Thyroid gland (tissue), 4 donors: ENCODE measurements around the gene RNF151. TPM values are rescaled to one million over a fixed set of nuclear protein-coding genes. Genes with fewer than 3 reads are reported as not detected.

Experiments
- DNase-seq, 2 donors: peaks; one replicate each; pipeline ENCODE4 v3.0.0-alpha.2; 2019
- H3K27ac ChIP-seq, 3 donors: fragments of 200-600 bp; sonication (generic); 1 replicate in 2 of 3; 2 replicates in 1 of 3; pipeline ENCODE4 v1.5.1; 2016 to 2019; ENCODE audit warnings: mild to moderate bottlenecking in 1 of 3, moderate library complexity in 1 of 3
- H3K27me3 ChIP-seq: fragments of 200-600 bp; sonication (generic); one replicate; pipeline ENCODE4 v1.5.1; 2019
- H3K36me3 ChIP-seq, 2 donors: fragments of 200-600 bp; sonication (generic); one replicate each; pipeline ENCODE4 v1.5.1; 2016 to 2019
- H3K4me1 ChIP-seq, 2 donors: fragments of 200-600 bp; sonication (generic); one replicate each; pipeline ENCODE4 v1.5.1; 2017 to 2019
- H3K4me3 ChIP-seq, 3 donors: fragments of 200-600 bp; sonication (generic); replicated peaks in 1 of 3; 1 replicate in 2 of 3; 2 replicates in 1 of 3; pipeline ENCODE4 v1.5.1; 2016; ENCODE audit warnings: mild to moderate bottlenecking in 1 of 3
- H3K9me3 ChIP-seq: fragments of 200-600 bp; sonication (generic); one replicate; pipeline ENCODE4 v1.5.1; 2017
- CTCF ChIP-seq, 6 experiments: fragments of 200-600 bp in 3 of 6; fragments of 450-650 bp in 3 of 6; sonication (generic) in 3 of 6; IDR thresholded peaks; one replicate each; pipeline ENCODE4 v1.5.1; 2016 to 2019; ENCODE audit warnings: antibody characterized with exemption in 6 of 6, mild to moderate bottlenecking in 2 of 6, inconsistent platforms in 1 of 6, moderate library complexity in 1 of 6
- POLR2A ChIP-seq, 2 donors: fragments of 450-650 bp; IDR thresholded peaks; one replicate each; pipeline ENCODE4 v1.6.1; 2017; ENCODE audit warnings: antibody characterized with exemption in 2 of 2, mild to moderate bottlenecking in 2 of 2, moderate library complexity in 1 of 2
- WGBS, 2 donors: methylation state at CpG; one replicate each; pipeline ENCODE4 v1.1.5; 2017; 5-methylcytosine and 5-hydroxymethylcytosine counted together
- intact Hi-C: fragments of 100-400 bp; cut with DNase I; formaldehyde crosslinking; loops from one replicate; pipeline ENCODE4 v1.15.1; 2023
- total RNA-seq, 4 donors: library from RNA; depleted of rRNA; stranded (reverse); fragments of >200 nt; gene quantifications; one replicate each; pipeline ENCODE4 v1.2.3, GENCODE V29; 2016

Gene RNF151
- total RNA-seq, 4 donors from 2014 or later: not detected

GRCh38 chr16:1932050-1933028 lies 34.3 kb upstream of the RNF151 start:
- WGBS, 2 donors: 70 to 72% methylated on average over 8 to 11 of the region's 19 CpGs
- no peaks in the 10 kb centered on the region for H3K27me3 ChIP-seq
- intact Hi-C loops: no loop called here
- H3K36me3 ChIP-seq: no peaks in the 10 kb centered on the region
- no peaks in the 10 kb centered on the region for H3K9me3 ChIP-seq
- peak; percentile 37 to 42 for DNase-seq
- TF ChIP-seq CTCF (IDR thresholded peaks at IDR 0.05) (peak in 2 of 6 experiments; percentile 21 to 28), POLR2A (IDR thresholded peaks at IDR 0.05) (no peak)
- no peak overlapping the region for H3K4me3 ChIP-seq
- peaks cover 0 to 9% of the 10 kb centered on the region in 2 donors for H3K4me1 ChIP-seq
- no peak overlapping the region for H3K27ac ChIP-seq

GRCh38 chr16:1933097-1933661 lies 33.5 kb upstream of the RNF151 start:
- peaks cover 0 to 9% of the 10 kb centered on the region in 2 donors for H3K4me1 ChIP-seq
- no peak for TF ChIP-seq POLR2A (IDR thresholded peaks at IDR 0.05)
- no peak for TF ChIP-seq CTCF (IDR thresholded peaks at IDR 0.05)
- no peaks in the 10 kb centered on the region for H3K9me3 ChIP-seq
- intact Hi-C loops: no loop called here
- no peak overlapping the region for H3K27ac ChIP-seq
- 65 to 66% methylated on average over 15 to 18 of the region's 23 CpGs for WGBS, 2 donors
- no peak overlapping the region for H3K4me3 ChIP-seq
- no peak for DNase-seq
- no peaks in the 10 kb centered on the region for H3K36me3 ChIP-seq
- H3K27me3 ChIP-seq: no peaks in the 10 kb centered on the region

- intact Hi-C loops: no loop called here
- TF ChIP-seq POLR2A (IDR thresholded peaks at IDR 0.05): no peak
- TF ChIP-seq CTCF (IDR thresholded peaks at IDR 0.05): no peak
- H3K27ac ChIP-seq: no peak overlapping the region
- peaks cover 0 to 7% of the 10 kb centered on the region in 2 donors for H3K36me3 ChIP-seq
- H3K4me1 ChIP-seq: peaks cover 0 to 7% of the 10 kb centered on the region in 2 donors
- DNase-seq: no peak
- no peaks in the 10 kb centered on the region for H3K9me3 ChIP-seq
- no peak overlapping the region for H3K4me3 ChIP-seq
- 91 to 94% methylated on average over 11 of the region's 11 CpGs for WGBS, 2 donors
- H3K27me3 ChIP-seq: no peaks in the 10 kb centered on the region
Observed at GRCh38 chr16:1936945-1937479, 29.6 kb upstream of the RNF151 start.

GRCh38 chr16:1938316-1938715 lies 28.3 kb upstream of the RNF151 start:
- no peak for DNase-seq
- intact Hi-C loops: no loop called here
- Histone ChIP-seq H3K27ac (no peak overlapping the region), H3K36me3 (peaks cover 0 to 7% of the 10 kb centered on the region in 2 donors), H3K4me3 (no peak overlapping the region), H3K4me1 (peaks cover 8 to 15% of the 10 kb centered on the region in 2 donors), H3K27me3 (no peaks in the 10 kb centered on the region), H3K9me3 (no peaks in the 10 kb centered on the region)
- TF ChIP-seq CTCF (IDR thresholded peaks at IDR 0.05) (no peak), POLR2A (IDR thresholded peaks at IDR 0.05) (no peak)
- WGBS, 2 donors: 95 to 99% methylated on average over 10 of the region's 10 CpGs
